Measurements from ENCODE around the gene ITGB5. TPM values are rescaled to one million over a fixed set of nuclear protein-coding genes. Genes with fewer than 3 reads are reported as not detected.

The ITGB5 gene
- total RNA-seq, 1 donor from 2014 or later: 161 TPM

DNA sequence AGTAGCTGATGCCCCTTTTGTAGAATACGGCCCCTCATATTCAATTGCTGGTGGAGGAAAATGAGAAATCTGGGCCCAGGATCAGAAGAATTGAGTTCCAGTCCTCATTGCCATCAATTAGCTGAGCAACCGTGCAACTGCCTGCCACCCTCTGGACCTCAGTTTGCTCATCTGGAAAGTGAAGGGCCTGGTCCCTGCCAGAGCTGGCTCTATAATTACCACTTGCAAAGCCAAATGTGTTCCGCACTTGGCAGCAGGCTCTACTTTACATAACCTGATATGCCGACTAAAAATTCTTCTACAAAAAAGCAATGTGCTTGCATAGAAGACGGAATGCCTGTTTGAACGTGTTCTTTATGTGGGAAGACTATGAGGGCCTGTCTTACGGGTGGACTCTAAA is 8.6 kb upstream of the ITGB5 start:
- DNase-seq (ENCODE audit: low read depth, low spot score): no peak

DNA sequence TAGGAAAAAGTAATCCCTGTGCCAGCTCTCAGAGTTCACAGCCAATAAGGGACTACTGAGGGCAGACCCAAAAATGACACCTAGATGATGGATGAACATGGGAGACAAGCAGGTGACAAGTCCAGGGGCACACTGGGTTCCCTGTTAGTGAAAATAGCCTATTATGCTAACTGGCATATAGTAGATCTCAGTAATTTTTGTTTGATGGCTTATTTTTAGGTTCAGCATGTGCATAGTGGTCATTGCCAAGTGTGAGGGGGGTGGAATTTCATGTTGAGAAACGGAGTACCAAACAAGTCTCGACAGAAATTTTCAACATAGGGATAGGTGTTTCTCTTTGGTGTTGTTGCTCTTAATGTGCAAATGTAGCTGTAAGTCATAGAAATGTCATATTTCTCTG is 6.4 kb upstream of the ITGB5 start:
- no peak for DNase-seq (ENCODE audit: low read depth, low spot score)

DNA sequence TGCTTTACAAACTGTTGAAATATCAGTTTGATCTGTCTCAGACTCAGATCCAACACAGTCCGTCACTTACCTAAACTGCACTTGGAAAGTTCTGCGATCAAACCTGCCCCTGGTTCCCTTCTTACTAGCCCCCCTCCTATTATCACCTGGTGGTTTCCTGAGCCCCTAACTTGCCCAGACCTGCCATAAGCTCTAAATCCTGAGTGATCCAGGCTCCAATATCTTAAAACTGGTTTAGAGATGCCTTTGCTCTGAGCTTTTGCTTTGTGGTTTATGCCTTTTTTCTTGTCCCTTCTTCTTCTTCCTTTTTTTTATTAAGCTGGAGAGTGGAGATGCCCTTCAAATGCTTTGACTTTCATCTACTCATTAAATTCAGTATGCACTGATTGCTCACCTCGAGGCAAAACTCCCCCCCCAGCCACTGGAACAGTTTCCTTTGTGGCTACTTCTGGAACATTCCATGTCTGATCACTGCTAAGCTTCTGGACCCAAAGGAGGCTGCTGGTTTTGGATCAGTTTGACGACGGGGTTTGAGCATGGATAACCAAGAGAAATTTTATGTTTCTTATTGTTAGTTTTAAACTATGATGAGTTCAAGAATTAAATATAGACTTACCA is 3.5 kb upstream of the ITGB5 start:
- no peak for DNase-seq (ENCODE audit: low read depth, low spot score)

DNA sequence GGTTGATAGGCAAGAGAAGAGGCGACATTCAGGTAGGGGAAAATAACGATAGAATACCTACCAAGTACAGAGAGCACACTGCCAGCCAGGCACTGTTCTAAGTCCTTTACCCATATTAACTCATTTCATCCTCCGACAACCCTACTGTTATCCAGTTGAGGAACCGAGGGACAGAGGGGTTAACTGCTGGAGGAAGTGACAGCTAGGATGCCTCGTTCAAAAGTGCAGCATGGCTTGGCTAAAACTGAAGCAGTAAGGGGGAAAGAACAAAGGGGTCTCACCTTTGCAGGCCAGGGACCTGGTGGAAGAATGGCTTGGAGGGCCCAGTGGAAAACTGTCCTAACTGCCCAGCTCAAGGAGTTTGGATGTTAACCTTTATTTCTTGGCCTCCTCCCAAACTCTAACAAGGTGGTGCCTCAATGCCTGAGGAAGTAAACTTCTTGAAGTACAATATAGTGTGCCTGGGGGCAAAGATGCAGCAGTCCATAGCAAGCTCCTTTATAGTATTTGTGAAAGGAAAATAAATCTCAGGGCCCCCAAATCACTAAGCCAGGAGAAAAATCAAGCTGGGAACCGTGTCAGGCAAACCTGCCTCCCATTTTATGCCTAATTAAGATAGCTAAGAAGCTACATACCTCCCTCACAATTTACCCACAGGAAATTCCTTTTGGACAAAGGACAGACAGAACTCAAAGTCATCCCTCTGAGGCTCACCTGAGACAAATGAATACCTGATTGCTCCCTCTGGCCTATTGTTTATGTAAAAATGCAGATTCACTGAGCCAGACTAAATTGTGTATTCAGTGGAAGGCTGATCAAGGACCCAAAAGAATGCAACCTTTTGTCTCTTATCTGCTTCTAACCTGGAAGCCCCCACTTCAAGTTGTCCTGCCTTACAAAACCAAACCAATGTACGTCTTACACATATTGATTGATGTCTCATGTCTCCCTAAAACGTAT is 1.6 kb upstream of the ITGB5 start:
- DNase-seq (ENCODE audit: low read depth, low spot score): no peak

DNA sequence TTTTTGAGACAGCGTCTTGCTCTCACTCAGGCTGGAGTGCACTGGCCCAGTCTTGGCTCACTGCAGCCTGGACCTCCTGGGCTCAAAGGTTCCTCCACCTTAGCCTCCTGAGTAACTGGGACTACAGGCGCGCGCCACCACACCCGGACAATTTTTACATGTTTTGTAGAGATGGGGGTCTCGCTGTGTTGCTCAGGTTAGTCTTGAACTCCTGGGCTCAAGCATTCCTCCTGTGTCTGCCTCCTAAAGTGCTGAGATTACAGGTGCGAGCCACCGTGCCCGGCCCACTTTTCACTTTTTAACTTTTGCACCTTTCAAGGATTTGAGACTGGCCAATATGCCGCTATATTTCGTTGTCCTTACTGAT is 750 bp upstream of the ITGB5 start:
- no peak for DNase-seq (ENCODE audit: low read depth, low spot score)

DNA sequence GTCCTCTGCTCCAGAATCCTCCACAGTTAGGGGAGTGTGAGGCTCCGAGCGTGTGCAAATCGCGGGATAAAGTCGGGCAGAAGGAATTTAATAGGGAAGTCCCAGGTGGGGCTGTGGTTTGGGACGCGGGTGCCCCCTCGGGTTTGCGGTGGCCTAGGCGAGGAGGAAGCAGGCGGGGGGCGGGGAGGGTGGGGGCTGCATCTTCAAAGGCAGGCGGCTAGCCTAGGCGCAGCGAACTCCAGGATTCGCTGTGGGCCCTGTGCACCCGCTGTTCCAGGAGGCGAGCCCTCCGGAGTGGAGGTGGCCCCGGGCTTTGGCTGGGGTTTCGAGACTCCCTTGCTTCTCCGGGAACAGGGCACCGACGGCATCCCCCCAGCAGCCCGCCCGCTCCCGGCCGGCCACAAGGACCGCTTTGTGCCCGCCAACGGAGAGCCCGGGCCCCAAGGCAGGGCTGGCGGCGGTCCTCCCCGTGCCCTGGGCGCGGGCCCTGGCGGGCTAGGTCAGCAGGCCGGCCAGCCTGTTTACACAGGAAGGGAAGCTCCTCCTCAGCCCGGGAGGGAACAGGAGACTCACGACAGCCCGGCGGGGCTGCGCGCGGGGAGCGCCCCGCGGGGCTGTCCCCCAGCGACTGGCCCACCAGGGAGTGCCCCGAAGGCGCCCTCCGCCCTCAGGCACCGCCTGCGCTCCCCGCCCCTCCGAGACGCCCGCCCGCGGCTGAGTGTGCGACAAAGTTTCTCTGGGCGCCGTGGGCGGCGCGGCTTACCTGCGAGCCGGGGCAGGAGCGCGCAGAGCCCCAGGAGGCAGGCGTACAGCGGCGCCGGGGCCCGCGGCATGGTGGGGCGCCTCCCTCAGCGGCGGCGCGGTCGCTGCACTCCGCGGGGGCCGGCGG is 753 bp downstream of the ITGB5 start:
- DNase-seq (ENCODE audit: low read depth, low spot score): no peak

DNA sequence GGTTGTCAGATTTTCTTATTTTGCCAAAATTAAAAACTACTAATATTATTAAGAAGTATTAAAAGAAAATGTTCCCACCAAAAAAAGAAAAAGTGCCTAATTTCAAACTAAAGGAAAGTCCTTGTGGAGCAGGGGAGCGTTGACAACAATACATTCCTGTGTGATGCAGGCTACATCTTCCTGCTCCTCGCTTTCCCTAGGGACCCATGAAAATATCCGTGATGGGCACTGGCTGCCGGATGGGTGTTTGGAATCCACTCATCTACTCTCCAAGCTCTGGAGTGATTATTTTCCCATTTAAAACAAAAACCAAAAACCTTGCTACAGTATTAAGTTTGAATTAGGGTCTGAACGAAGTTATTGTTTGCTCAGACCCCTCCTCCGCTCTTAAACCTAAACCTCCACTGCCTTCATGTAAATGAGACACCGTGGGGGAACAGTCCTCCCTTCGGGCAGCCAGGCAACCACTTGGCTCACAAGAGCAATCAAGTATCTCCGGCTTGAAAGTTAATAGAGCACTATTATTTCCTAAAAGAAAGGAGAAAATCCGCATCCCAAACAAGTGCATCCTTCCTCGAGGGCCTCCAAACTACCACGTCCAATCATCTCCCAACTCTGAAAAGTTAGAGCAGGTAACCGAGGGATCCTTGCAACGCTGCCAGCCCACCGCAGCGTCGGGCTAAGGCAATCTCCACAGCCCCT is 1.5 kb downstream of the ITGB5 start:
- DNase-seq (ENCODE audit: low read depth, low spot score): no peak

GRCh38 chr3:124884474-124885101 is 2.6 kb downstream of the ITGB5 start:
- no peak for DNase-seq (ENCODE audit: low read depth, low spot score)

DNA sequence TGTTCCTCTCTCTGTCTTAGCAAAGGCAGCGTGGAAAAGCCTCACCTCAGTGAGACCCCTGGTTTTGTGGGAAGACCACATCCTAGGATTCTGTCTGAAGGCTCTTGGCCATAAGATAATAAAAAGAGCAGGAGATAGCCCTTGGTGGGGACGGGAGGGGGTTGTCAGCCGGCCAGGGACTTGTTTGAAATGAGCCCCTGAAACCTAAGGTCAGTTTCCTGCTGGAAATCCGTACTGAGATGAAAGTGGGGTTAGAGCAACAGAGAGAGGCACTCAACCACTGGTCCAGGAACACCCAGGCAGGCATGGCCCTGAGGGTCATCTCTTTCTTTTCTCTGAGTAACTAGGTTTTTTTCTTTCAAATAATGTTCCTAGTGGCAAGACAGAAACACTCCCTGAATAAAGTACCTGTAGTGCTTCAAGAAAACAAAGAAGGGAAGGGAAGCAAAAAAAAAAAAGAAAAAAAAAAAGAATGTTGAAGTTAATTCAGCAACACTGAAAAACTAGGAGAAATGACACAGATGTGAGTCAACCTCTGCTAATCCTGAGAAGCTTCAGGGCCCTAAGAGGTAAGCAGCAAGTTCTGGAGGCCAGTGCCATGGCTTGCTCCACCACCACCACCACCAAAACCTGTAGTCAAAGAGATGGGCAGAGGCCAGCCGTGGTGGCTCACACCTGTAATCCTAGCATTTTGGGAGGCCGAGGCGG is 3.2 kb downstream of the ITGB5 start:
- no peak for DNase-seq (ENCODE audit: low read depth, low spot score)

DNA sequence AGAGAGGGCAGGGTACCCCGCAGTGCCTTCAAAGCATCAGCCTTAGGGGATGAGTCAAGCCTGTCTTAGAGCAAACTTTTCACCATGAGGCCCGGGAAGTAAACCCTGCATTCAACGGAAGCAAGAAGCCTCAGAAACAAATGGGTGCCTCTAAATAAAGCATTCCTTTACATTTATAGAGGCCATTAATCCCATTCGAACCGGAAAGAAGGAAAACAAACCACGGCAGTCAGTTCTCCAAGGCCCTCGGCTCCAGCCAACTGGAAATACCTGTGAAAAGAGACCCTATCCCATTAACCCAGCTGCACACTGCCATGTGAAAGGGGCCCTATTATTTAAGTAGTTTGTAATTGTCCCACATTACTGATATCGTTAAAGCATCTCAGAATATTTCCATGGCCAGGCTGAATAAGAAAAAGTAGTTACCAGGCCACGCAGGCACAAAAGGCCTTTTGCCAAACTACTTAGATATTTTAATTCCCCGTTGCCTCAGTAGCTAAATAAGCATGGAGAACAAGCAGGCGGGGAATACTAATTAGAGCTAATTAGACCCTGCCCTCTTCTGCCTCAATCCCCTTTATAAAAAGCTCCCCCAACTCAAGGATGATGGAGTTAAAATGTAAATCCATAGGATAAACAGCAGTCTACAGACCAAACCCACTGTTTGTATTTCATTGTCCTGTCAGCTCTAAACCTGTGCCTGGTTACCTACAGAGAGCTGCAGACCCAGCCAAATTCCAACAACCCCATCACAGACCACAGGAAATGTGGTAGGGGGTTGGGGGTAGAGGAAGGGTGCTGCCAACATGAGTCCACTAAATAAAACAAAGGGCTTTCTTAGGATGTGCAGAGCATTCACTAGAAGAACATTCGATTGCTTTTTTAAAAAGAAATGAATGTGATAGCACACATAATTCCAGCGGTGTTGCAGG is 4.1 kb downstream of the ITGB5 start:
- DNase-seq (ENCODE audit: low read depth, low spot score): no peak

- no peak for DNase-seq (ENCODE audit: low read depth, low spot score)
These were observed 5.0 kb downstream of the ITGB5 start for GRCh38 chr3:124881976-124882697.

- DNase-seq (ENCODE audit: low read depth, low spot score): no peak
These were observed 7.9 kb downstream of the ITGB5 start for GRCh38 chr3:124879337-124879680.

GRCh38 chr3:124878561-124879336 is 8.4 kb downstream of the ITGB5 start:
- DNase-seq (ENCODE audit: low read depth, low spot score): peak; percentile 77

GRCh38 chr3:124877674-124878073 is 9.5 kb downstream of the ITGB5 start:
- DNase-seq (ENCODE audit: low read depth, low spot score): no peak

- no peak for DNase-seq (ENCODE audit: low read depth, low spot score)
These were observed 10.7 kb downstream of the ITGB5 start for GRCh38 chr3:124876401-124876878.

- no peak for DNase-seq (ENCODE audit: low read depth, low spot score)
These were observed 13.9 kb downstream of the ITGB5 start for GRCh38 chr3:124873226-124873625.

DNA sequence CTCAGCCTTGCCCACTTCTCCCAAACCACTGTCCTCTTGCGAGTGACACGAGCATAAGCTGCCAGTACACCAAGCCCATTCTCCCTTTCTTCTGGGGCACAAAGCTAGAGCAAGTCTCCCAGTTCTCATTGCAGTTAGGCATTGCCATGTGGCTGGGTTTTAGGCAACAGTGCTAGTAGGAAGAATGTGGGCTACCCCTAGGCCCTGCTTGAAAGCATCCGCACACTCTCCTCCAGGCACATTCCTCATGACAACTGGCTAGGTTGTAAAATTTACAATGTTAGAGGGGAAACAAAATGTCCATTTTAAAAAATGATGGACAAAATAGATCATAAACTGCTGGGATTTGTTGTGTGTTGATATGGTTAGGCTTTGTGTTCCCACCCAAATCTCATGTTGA is 19.7 kb downstream of the ITGB5 start:
- DNase-seq (ENCODE audit: low read depth, low spot score): no peak

DNA sequence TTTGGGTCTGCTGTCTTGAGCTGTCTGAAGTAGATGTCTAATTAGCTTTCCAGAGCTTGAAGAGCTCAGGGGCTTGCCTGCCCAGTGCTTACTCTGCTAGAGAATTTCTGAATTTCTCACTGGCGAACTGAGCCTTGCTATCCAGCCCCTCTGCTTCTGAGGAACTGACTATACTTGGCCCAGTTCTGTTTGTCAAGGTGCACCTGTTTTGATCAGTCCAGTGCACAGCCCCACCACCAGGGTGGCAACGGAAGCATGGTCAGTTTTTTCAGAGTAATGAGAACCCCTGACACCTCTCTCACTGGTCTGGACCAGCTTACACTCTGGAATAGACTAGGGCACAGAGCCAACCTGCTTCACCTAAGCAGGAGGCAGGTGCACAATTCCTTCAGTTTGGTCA is 25.2 kb downstream of the ITGB5 start:
- DNase-seq (ENCODE audit: low read depth, low spot score): no peak
